Left renal pelvis (tissue), 4 donors: ENCODE data around the gene IRX3. TPM values are rescaled to one million over a fixed set of nuclear protein-coding genes. Genes with fewer than 3 reads are reported as not detected.
A peak's percentile ranks its signal among the peaks of the same experiment; 100 is the strongest.

Experiments used
- DNase-seq, 4 donors: peaks; one replicate each; pipeline ENCODE4 v3.0.0-alpha.2; 2013; ENCODE audit warnings: low read depth in 4 of 4, low spot score in 3 of 4
- polyA plus RNA-seq, 4 donors: library from polyadenylated mRNA; unstranded; fragments of 120-200 nt; gene quantifications; one replicate each; pipeline ENCODE4 v1.2.1, GENCODE V29; 2013; ENCODE audit not compliant: insufficient read length in 4 of 4

The IRX3 gene
- polyA plus RNA-seq, result 10 to 100 TPM in 3 of 4 donors, 1 to 10 TPM in 1; 8.5 to 36.8 (median 24.5) TPM

GRCh38 chr16:54286366-54287130 is at the start of gene IRX3:
Gene IRX3, minus strand, starts transcription at chr16:54286787. Its CDS starts 737 bp downstream, at chr16:54286050.
- peak in 1 of 4 donors; percentile 60 for DNase-seq

GRCh38 chr16:54335230-54335629 is 48.6 kb upstream of the IRX3 start:
- no peak for DNase-seq

GRCh38 chr16:54334208-54334607 is 47.6 kb upstream of the IRX3 start:
- no peak for DNase-seq

- no peak for DNase-seq
Measured at GRCh38 chr16:54331241-54332002, 44.8 kb upstream of the IRX3 start.

- no peak for DNase-seq
Measured at GRCh38 chr16:54327609-54328008, 41.0 kb upstream of the IRX3 start.

GRCh38 chr16:54326266-54326662 is 39.7 kb upstream of the IRX3 start:
- no peak for DNase-seq

GRCh38 chr16:54325616-54326265 is 39.2 kb upstream of the IRX3 start:
- no peak for DNase-seq

GRCh38 chr16:54324716-54325115 is 38.1 kb upstream of the IRX3 start:
- no peak for DNase-seq

GRCh38 chr16:54320697-54321340 is 34.2 kb upstream of the IRX3 start:
- DNase-seq, result no peak

- no peak for DNase-seq
Measured at GRCh38 chr16:54318941-54319340, 32.4 kb upstream of the IRX3 start.

GRCh38 chr16:54317101-54317611 is 30.6 kb upstream of the IRX3 start:
- no peak for DNase-seq

- no peak for DNase-seq
Measured at GRCh38 chr16:54316095-54316889, 29.7 kb upstream of the IRX3 start.

GRCh38 chr16:54313789-54314188 is 27.2 kb upstream of the IRX3 start:
- no peak for DNase-seq

GRCh38 chr16:54312502-54312991 is 26.0 kb upstream of the IRX3 start:
- DNase-seq, result no peak

GRCh38 chr16:54309341-54309740 is 22.8 kb upstream of the IRX3 start:
- DNase-seq, result no peak

- no peak for DNase-seq
Measured at GRCh38 chr16:54305080-54305479, 18.5 kb upstream of the IRX3 start.

GRCh38 chr16:54303613-54304012 is 17.0 kb upstream of the IRX3 start:
- DNase-seq, result no peak

- DNase-seq, result no peak
Measured at GRCh38 chr16:54297154-54297553, 10.6 kb upstream of the IRX3 start.

- no peak for DNase-seq
Measured at GRCh38 chr16:54296543-54296942, 10.0 kb upstream of the IRX3 start.
